Activated naive CD4-positive, alpha-beta T cell treated with anti-CD3 and anti-CD28 coated beads, Interleukin-2, amount 10 ng/mL, durations not matched to agents 5 hours and 36 hours (primary cell): ENCODE data around the gene PARP12. TPM values are rescaled to one million over a fixed set of nuclear protein-coding genes. Genes with fewer than 3 reads are reported as not detected.

ENCODE experiments used
- total RNA-seq, 2 experiments: library from RNA; stranded (reverse); gene quantifications; one replicate each; pipeline ENCODE4 v1.2.3, GENCODE V29; 2021

The PARP12 gene
- total RNA-seq = 10 to 100 TPM; 76.0 to 76.2 TPM

DNA sequence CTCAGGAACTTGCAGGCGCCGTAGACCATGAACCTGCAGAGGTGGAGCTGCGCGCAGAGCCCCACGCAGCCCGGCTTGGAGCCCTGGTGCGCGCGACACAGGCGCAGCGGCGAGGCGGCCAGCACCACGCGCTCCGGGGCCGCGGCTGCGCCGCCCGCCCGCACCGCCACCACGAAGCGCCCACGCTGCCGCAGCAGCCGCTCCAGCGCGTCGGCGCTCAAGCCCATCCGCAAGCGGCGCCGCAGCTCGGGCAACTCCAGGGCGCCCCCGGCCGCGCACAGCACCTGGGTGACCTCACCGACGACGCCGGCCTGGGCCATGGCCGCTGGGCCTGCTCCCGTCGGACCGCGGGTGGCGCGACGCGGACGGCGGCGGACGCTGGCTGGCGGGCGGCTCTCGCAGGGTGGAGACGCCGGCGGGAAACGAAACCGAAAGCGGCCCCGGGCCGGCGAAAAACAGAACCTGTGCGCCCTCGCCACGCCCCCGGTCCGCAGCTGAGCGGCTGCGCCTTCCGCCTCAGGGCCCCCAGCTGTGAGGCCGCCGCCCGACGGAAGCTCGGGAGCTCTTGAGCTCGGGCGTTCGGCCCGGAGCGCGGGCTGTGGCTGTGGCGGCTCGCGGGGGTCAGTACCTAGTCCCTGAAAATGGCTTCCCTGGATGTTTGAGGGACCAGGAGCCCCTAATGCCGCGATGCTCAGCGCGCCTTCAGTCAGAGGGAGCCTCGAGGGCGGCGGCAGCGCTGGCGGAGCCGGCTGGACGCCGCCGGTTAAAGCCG is at the start of gene PARP12:
PARP12 (minus strand) TSS at position 424 of the 772 bp plus-strand sequence; CDS start at position 320, 104 bp downstream.

Other genes with a start within 250 kb of the PARP12 start
- 1 to 10 TPM; 5.2 to 5.6 TPM for gene TBXAS1, start 233.7 kb downstream of the PARP12 start, total RNA-seq
- gene KDM7A, start 114.0 kb upstream of the PARP12 start, total RNA-seq = 10 to 100 TPM; 17.2 to 17.4 TPM